Activated CD4-positive, alpha-beta T cell treated with anti-CD3 and anti-CD28 coated beads, Interleukin-2, amount 50 U/mL, for 4 hours (primary cell): ENCODE results near the gene SYNC.
"Not testable (repeated sequence)": the region's sequence is repeated elsewhere in the genome, so short reads cannot be mapped to it uniquely, and the experiment has no call there.

ENCODE experiments used
- DNase-seq, 2 experiments: peaks; one replicate each; pipeline ENCODE4 v3.0.0-alpha.2; 2020

Gene SYNC

DNA sequence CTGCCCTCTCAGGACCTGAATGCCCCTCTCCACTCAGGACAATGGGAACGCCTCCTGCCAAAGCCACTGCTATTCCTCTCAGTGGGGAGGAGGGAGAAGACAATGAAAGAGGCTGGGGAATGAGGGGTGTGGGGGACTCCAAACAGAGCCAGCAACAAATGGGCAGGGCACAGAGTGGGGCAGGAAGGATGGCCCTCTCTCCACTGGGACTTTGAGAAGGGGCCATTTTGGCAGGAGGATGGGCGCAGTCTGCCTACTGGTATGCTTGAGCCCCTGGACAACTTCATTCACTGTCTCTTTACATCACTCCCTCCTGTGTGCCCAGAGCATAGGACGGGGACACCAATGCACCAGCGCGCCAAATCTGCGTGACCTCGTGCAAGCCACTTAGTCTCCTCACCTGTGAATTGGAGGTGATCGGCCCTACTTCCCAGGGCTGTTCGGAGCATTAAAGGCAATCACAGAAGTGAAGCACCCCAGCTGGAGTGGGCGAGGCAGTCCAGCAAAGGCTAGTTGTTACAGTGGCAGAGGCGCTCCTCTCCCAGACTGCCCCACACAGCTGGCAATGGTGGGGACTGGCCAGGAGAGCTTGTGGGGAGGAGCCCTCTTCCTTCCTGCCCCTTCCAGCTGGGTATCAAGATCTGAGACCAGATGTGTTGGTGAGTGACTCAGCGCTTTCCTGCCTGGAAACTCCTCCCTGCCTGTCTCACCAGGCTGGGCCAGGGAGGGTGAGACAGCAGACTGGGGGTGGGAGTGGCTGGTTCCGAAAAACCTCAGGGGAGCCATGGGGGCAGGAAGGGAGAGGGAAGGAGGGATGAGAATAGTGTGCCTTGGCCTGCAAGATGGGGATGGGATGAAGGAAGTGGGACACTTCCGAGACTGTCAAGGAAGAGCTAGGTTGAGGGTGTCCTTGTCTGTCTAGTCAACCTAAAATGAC is 22.4 kb upstream of the SYNC start:
- peak; percentile 13 to 20 for DNase-seq

DNA sequence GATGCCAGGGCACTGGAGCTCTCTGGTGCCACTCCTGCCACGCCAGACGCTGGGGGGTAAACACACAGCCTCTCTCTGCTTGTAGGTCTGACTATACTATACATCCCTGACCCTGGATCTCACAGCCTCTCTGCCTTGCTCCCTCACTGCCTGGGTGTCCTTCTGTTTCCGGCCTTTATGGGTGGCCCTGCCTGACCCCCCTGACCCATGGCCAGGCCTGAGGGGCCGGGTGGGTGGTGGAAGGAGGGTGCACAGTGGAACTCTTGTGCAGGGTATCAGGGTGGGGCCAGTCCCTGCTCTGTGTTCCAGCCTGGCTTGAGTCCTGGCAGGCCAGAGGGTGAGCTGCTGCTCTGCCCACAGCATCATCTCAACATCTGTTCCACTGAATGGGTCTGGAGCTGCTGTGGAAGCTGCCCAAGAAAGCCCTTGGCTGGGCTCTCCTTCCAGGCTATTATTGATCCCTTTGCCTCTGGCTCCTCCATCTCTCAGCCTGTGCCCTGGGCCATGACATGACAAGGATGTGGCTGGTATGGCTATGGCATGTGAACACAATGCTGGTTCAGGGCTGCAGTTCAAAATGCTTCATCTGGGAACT is 17.2 kb upstream of the SYNC start:
- DNase-seq = no peak

DNA sequence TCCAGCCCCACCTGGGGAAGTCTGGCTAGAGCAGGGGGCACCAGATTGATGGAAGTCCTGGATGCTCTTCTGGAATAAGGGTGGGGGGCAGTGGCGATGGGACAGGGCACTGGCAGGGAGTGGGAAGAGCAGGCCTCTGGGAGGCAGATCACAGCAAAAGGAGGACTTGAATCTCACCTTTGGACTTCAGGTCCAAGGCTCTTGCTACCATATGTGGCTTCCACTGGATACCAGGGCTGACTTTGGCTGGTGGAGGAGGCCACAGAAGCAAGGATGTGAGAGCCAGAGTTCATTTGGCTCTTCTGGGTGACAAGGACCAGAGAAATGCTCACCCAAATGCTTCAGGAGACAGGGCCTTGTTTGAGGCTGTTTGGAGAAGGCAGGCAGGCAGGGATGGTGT is 16.0 kb upstream of the SYNC start:
- DNase-seq = no peak

DNA sequence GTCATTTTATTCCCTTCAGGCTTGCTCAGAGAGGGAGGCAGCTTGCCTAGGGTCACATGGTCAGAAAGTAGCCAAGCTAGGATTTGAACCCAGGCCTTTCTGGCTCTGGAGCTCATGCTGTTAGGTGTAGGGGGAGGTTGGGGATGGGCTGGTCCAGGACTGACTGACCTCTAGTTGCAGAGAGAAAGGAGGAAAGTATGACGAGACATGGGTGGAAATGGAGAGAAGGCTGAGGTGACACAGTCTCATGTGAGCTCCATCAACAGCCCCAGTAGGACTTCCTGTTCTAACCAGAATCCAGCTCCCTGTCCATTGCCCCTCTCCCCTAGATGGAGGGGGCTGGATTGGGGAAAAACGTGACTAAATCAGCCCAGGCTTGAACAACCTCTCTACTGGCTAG is 15.5 kb upstream of the SYNC start:
- no peak for DNase-seq

DNA sequence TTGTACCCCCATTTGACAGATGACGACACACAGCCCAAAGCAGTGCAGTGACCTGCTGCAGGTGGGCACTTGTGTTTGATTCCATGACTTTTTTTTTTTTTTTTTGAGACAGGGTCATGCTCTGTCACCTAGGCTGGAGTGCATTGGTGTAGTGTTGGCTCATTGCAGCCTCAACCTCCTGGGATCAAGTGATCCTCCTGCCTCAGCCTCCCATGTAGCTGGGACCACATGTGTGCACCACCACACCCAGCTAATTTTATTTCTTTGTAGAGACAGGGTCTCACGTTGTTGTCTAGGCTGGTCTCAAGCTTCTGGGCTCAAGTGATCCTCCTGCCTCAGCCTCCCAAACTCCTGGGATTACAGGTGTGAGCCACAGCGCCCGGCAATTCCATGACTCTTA is 14.9 kb upstream of the SYNC start:
- DNase-seq = no peak

DNA sequence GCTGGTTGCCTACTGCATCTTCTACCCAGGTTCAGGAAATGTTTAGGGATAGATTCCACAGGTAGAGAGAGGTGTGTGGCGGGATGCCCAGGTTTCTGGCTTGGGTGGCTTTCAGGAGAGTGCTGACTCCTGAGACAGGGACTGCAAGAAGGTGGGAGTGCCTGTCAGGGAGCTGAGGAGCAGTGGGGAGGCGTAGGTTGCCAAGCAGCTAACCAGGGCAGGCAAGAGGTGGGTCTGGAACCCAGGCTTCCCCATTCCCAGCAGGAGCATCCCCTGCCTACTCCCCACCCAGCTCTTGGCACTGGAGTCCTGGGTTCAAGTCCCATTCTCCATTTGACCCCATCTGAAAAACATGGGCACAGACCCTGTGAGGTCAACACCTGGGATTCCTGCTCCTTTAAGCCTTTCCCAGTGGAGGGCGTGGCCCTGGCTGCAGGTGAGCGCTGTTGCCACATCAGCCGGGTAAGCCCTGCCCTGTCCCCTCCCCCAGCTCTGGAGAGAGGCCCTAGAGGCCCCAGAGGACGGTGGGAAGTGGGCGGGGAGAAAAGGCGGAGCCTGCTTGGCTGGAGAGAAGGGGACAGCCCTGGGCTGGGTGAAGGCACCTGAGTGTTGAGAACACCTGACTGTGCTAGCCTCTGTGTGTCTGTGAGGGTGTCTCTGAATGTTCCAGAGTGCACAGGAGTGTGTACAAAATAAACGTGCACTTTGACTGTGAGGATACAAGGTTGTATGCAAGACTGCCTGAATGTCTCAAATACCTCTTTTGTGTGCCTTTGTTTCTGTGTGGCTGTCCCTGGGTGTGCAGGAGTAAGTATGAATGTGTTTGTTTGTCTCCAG is 14.0 kb upstream of the SYNC start:
- DNase-seq = peak; percentile 18 to 23

DNA sequence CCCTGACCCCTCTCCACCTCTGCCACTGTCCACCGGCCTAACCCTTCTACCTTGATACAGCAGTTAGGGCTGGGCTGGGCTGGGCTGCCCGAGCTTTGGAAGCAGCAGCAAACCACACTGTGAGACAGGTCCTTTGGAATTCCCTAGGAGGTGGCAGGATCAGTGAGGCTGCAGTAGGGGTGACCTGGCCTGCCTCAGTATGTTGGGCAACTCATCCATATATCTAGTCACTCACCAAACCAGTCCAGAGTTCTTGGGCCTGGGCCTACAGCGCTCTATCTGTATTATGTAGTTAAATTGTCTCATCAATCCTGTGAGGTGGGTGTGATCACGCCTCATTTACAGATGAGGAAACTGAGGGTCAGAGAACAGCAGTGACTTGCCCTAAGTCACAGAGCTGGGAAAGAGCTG is 13.3 kb upstream of the SYNC start:
- no peak for DNase-seq

DNA sequence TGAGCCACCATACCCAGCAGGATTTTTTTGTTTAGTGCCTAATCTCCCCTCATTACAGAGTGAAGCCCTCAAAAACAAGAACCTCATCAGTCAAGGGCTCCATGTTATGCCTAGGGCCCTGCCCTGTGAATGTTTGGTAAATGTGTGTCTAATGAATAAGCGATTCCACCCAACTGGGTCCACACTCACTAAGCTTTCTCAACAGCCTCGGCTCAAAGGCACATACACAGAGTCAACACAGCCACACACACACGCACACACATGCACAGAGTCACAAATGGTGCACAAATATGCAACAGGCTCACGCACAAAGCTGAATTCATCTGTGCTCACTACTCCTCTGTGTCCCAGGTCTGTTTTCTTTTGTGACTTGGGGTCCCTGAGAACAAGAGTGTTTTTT is 11.7 kb upstream of the SYNC start:
- DNase-seq = no peak

DNA sequence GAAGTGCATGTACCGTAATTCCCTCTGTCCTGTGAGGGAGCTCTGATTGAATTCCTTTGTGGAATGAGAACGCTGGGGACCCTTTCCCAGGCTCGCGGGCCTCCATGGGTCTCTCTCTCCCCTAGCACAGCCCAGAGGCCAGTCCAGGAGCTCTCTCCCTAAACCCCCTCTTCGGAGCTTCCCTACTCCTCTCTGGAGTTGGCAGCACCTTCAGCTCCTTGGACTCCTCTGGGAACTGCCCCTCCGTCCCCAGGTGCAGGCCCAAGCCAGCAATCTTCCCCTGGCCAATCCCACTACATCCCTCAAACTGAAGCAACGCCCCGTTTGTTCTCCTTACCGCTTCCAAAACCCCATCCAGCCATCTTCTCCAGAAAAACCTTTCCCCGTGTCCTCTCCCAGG is 10.5 kb upstream of the SYNC start:
- no peak for DNase-seq

DNA sequence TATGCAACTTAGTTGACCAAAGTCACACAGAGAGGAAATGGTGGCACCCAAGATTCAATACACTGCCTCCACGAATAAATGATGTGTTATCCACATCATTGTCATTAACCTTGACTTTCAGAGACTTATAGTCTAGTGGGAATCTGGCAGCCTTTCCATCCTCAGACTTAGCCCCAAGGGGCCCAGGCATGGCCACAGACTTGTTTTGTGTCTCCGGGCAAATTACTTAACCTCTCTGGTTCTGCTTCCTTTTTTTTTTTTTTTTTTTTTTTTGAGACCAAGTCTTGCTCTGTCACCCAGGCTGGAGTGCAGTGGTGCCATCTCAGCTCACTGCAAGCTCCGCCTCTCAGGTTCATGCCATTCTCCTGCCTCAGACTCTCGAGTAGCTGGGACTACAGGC is 8.7 kb upstream of the SYNC start:
- DNase-seq = not testable (repeated sequence)

DNA sequence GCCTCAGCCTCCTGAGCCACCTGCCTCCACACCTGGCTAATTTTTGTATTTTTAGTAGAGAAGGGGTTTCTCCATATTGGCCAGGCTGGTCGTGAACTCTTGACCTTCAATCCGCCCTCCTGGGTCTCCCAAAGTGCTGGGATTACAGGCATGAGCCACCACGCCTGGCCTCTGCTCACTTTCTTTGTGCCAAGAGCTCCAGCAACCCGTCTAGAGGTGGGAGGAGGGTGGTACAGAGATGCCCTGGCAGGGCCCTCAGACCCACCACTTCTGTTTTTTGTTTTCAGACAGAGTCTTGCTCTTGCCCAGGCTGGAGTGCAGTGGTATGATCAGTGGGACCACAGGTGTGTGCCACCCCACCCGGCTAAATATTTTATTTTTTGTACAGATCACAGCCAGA is 6.9 kb upstream of the SYNC start:
- DNase-seq = no peak

DNA sequence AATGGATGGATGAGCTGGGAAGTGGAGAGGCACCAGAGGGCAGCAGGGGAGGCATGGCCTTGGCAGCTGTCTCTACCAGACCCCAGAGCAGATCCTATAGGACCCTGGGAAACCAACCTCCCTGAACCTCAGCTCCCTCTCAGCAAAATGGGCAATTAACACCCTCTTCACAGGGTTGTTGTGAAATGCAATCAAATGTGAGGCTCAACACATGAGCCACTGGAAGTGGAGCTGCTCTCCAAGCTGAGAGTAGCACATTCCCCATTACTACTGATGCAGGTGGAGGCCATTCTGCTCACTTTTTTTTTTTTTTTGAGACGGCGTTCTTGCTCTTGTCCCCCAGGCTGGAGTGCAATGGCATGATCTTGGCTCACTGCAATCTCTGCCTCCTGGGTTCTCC is 6.5 kb upstream of the SYNC start:
- no peak for DNase-seq

DNA sequence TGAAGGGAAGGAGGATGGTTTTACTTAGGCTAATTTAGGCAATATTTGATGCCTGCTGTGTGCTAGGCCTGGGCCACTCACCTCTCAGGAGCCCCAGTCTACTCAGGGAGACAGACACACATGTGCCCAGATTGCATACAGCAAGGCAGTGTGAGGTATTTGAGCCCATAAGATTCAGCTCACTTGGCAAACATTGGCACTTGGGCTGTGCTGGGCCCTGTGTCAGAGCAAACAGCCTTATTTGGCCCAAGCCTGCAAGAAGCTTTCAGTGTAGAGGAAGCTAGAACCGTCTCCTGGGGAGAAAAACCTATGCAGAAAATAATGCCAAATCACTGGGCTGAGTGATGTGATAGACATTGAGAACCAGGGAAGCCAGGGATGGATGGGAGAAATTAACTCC is 3.9 kb upstream of the SYNC start:
- no peak for DNase-seq

DNA sequence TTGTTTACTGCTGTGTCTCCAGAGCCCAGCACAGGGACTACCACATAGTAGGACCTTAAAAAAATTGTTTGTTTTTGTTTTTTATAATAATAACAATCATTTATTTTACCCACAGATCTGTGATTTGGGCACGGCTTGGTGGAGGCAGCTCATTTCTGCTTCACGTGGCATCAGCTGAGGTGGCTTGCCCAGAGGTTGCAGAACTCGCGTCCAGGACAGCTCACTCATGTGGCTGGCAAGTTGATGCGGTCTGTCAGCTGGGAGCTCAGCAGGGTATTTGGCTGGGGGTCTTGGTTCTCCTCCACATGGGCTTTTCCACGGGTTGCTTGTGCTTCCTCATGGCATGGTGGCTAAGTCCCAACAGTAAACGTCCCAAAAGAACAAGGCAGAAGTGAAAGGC is 2.9 kb upstream of the SYNC start:
- DNase-seq = no peak

DNA sequence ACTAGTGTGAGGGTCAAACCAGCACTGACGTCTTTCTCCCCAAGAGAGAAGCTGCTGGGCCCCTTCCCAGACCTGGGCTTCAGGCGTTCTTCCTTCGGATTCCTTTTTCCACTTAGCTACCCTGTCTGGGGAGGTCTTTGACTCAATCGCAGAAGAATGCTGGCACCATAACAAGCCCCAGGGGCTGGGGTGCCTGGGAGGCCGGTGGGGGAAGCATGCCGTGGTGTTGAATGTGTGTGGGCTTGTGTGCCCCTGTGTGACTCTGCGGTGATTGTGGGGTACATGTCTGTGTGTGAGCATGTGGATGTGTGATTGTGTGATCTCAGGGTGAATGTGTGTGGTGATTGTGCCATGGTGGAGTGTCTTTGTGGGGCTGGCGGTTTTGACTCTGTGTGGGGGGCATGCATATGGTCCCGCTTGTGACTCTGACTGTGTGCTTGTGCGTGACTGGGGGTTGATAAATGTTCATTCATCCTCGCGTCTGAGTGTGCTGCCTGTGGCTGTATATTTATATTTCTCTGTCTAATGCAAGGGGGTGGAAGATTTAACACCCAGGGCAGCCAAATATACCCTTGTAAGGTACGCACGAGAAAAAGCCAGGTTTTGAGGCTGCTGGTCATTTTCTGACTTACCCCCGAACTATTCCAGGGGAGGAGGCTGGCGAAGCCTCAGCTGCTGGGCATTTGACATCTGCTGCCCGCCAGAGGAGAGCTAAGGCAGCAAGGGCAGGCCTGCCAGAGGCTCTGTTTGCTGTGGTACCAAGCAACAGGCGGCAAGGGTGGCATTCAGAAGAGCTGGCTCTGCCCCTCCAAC is 1.1 kb upstream of the SYNC start:
- no peak for DNase-seq

DNA sequence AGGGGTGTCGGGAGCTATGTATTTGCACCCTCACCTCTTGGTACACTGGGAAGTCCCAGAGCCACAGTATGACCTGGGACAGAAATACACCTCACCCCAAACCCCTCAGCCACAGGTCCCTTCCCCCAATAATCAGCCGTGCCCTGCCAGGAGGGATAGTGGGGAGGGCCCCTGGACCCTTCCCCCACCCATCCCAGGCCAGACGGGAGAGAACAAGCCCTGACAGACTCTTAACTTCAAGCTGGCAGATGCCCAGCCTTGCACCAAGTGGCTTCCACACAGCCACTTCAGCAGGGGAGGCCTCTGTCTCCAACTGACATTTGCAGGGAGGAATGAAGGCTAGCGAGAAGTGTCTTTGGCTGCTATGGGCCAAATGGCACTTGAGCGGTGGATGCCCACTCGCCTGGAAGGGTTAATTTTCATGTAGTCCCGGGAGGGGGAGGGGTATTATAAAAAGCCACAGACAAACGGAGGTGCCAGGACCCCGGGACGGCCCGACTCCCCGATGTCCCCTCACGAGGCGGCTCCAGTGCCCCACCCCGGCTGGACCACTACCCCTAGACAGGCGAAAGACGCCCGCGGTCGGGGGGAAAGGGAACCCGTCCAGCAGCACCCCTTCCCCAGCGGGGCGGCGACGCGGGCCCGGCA is 495 bp downstream of the SYNC start:
- no peak for DNase-seq

DNA sequence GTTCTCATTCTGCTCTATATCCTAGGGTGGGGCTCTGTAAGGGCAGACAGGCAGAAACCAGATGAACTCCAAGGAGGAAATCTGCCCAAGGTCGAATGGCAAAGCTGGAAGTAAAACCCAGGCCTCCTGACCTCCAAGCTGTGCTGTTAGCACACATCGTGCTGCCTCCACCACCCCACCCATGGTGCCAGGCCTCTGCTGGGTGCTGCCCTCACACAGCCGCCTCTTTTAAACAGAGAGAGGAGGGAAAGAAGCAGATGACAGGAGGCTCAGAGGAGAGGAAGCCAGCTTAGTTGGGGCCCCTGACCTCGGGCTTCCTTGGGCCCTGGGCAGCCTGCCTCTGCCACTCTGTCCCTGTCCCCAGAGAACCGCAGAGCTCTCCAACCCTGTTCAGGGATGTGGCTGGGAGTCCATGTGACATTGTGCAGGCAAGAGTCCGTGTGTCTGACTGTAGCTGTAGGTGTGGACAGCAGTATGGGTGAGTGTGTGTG is 1.1 kb downstream of the SYNC start:
- no peak for DNase-seq

DNA sequence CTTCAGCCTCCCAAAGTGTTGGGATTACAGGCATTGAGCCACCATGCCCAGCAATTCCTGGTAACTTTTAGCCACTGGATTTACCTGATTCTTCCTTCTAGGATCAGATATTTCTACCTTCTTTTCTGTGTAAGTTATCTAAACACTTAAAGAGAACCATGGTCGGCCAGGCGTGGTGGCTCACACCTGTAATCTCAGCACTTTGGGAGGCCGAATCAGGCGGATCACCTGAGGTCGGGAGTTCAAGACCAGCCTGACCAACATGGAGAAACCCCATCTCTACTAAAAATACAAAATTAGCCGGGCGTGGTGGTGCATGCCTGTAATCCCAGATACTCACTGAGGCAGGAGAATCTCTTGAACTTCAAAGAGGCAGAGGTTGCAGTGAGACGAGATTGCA is 5.6 kb downstream of the SYNC start:
- DNase-seq = not testable (repeated sequence)

DNA sequence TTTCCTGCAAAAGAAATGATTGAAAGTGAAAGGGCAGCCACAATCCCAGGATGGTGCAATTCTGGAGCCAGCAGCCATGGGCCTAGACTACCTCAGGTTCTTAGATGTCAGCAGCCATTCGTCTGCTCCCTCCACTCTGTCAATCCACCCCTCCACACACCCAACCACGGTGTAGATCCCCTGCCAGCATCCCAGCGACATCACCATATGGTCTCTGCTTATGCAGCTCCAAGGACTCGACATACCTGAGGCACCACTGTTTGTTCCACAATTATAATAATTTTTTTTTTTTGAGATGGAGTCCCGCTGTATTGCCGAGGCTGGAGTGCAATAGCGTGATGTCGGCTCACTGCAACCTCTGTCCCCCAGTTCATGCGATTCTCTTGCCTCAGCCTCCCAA is 6.5 kb downstream of the SYNC start:
- DNase-seq = no peak

DNA sequence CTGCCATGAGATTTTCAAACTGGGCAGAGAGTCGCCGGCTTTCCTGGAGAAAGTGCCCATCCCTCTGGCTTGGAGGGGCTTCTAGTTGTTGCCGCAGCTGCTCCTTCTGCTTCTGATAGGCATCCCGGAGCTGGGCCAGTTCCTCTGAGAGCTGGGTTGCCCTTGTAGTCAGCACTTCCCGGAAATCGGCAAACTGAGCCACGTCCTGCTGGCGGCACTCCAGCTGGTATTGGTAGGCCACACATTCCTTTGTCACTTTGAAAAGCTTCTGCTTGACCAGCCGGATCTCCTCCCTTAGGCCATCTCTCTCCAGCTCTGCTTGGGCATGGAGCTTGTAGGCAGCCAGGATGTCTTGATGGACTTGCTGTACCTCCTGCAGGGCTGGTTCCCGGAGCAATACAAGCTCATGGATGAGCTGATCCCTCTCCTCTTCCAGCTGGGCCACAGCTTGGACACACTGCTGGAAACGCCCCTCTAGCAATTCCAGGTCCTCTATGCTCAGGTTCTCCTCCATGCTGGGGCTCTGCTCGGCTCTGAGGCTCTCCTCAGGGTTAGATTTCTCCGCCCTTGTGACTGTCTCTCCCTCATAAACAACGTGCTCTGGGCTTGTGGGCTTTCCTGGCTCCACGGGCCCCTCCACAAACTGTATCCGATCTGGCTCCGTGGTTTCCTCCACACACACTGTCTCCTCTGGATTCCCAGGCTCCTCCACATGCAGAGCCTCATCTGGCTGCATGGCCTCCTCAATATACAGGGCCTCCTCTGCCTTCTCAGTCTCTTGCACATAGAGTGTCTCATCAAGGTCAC is 7.3 kb downstream of the SYNC start:
- DNase-seq = no peak
